ENCODE data around the gene CPSF6. TPM values are rescaled to one million over a fixed set of nuclear protein-coding genes. Genes with fewer than 3 reads are reported as not detected.

The CPSF6 gene
- total RNA-seq, 3 donors from 2014 or later = 46.7 to 57.3 (median 57.2) TPM

- no peak for TF ChIP-seq CTCF (IDR thresholded peaks at IDR 0.05)
- Histone ChIP-seq H3K4me1 (ENCODE audit: low read depth) (peaks cover 10% of the 10 kb centered on the region), H3K36me3 (ENCODE audit: low read depth) (no peaks in the 10 kb centered on the region), H3K4me3 (no peak overlapping the region), H3K9me3 (no peaks in the 10 kb centered on the region)
- DNase-seq (no peak), ATAC-seq (peak; percentile 31)
- intact Hi-C loops (cut with DNase I, micrococcal nuclease) = loop anchor here in 1 of 2 donors (10.0 kb wide), 1 partner anchor 97 kb away; no protein-coding TSS in a partner anchor
These were observed 12.7 kb downstream of the CPSF6 start for GRCh38 chr12:69252033-69252432.

GRCh38 chr12:69254046-69254445 is 14.7 kb downstream of the CPSF6 start:
- intact Hi-C loops (cut with DNase I, micrococcal nuclease) = loop anchor here in 1 of 2 donors (10.0 kb wide), 1 partner anchor 99 kb away; no protein-coding TSS in a partner anchor
- TF ChIP-seq CTCF (IDR thresholded peaks at IDR 0.05) = peak; percentile 43
- H3K4me1 ChIP-seq (ENCODE audit: low read depth) = peaks cover 10% of the 10 kb centered on the region
- peaks cover 8% of the 10 kb centered on the region for H3K36me3 ChIP-seq (ENCODE audit: low read depth)
- no peak overlapping the region for H3K4me3 ChIP-seq
- ATAC-seq (peak; percentile 86), DNase-seq (peak in 1 of 3 donors; percentile 14)
- H3K9me3 ChIP-seq = no peaks in the 10 kb centered on the region

- no peak for TF ChIP-seq CTCF (IDR thresholded peaks at IDR 0.05)
- DNase-seq = no peak
- H3K4me1 ChIP-seq (ENCODE audit: low read depth) = peaks cover 6% of the 10 kb centered on the region
- peaks cover 8% of the 10 kb centered on the region for H3K36me3 ChIP-seq (ENCODE audit: low read depth)
- H3K4me3 ChIP-seq = no peak overlapping the region
- intact Hi-C loops (cut with DNase I, micrococcal nuclease) = loop anchor here in 1 of 2 donors (10.0 kb wide), 1 partner anchor 100 kb away; no protein-coding TSS in a partner anchor
- ATAC-seq = peak; percentile 51
- no peaks in the 10 kb centered on the region for H3K9me3 ChIP-seq
These were observed 15.5 kb downstream of the CPSF6 start for GRCh38 chr12:69254862-69255261.

- ATAC-seq = no peak
- Histone ChIP-seq H3K4me3 (no peak overlapping the region), H3K9me3 (no peaks in the 10 kb centered on the region), H3K36me3 (ENCODE audit: low read depth) (peaks cover 8% of the 10 kb centered on the region), H3K4me1 (ENCODE audit: low read depth) (peaks cover under 1% of the 10 kb centered on the region)
- TF ChIP-seq CTCF (IDR thresholded peaks at IDR 0.05) = no peak
- no peak for DNase-seq
- intact Hi-C loops (cut with DNase I, micrococcal nuclease) = loop anchor here in 1 of 2 donors (10.0 kb wide), 1 partner anchor 104 kb away; no protein-coding TSS in a partner anchor
These were observed 19.3 kb downstream of the CPSF6 start for GRCh38 chr12:69258655-69259054.

- Histone ChIP-seq H3K4me1 (ENCODE audit: low read depth) (peaks cover 5% of the 10 kb centered on the region), H3K36me3 (ENCODE audit: low read depth) (peaks cover 8% of the 10 kb centered on the region), H3K4me3 (no peak overlapping the region), H3K9me3 (no peaks in the 10 kb centered on the region)
- no peak for DNase-seq
- no peak for ATAC-seq
- intact Hi-C loops (cut with DNase I, micrococcal nuclease) = no loop called here
- TF ChIP-seq CTCF (IDR thresholded peaks at IDR 0.05) = no peak
These were observed 23.1 kb downstream of the CPSF6 start for GRCh38 chr12:69262264-69262974.
